OCI-LY7 (cell line): ENCODE measurements around the gene FOXO3B. TPM values are rescaled to one million over a fixed set of nuclear protein-coding genes. Genes with fewer than 3 reads are reported as not detected.
A peak's percentile ranks its signal among the peaks of the same experiment; 100 is the strongest.
"Not testable (repeated sequence)": the region's sequence is repeated elsewhere in the genome, so short reads cannot be mapped to it uniquely, and the experiment has no call there.

Source experiments
- BruUV-seq: library from RNA; stranded (reverse); fragments of 400-500 nt; replicated peaks from 2 replicates; lab custom pipeline; 2021; lab: Mats Ljungman, UMichigan
- CTCF ChIA-PET: fragments of 300-600 bp; sonication (Branson Sonifier 250); formaldehyde crosslinking; loops from one replicate; lab custom pipeline; 2022; ENCODE audit warnings: antibody characterized with exemption; ENCODE audit not compliant: unreplicated experiment; lab: Charles Lee
- POLR2A ChIA-PET: fragments of 300-600 bp; sonication (Branson Sonifier 250); formaldehyde crosslinking; loops from one replicate; lab custom pipeline; 2022; ENCODE audit warnings: antibody characterized with exemption; lab: Charles Lee
- DNase-seq: peaks from one replicate; pipeline ENCODE4 v3.0.0-alpha.2; 2015; ENCODE audit warnings: low spot score
- H2AFZ ChIP-seq: fragments of 200-600 bp; sonication (generic), shearing (Covaris generic); 2 replicates; pipeline ENCODE4 v1.6.1; 2014; ENCODE audit warnings: mild to moderate bottlenecking, antibody characterized with exemption, low read length, moderate library complexity
- H3K27ac ChIP-seq: fragments of 200-600 bp; sonication (generic); 2 replicates; pipeline ENCODE4 v1.5.1; 2014; ENCODE audit warnings: mixed run types, low read depth, mild to moderate bottlenecking, moderate library complexity, low read length, inconsistent platforms; ENCODE audit not compliant: poor library complexity, severe bottlenecking
- H3K36me3 ChIP-seq: fragments of 200-600 bp; sonication (generic); 2 replicates; pipeline ENCODE4 v1.6.1; 2014; ENCODE audit warnings: mild to moderate bottlenecking, antibody characterized with exemption, low read length, moderate library complexity, mixed read lengths; ENCODE audit not compliant: insufficient read depth
- H3K4me1 ChIP-seq: fragments of 200-600 bp; sonication (generic); 2 replicates; pipeline ENCODE4 v1.5.1; 2014; ENCODE audit warnings: mild to moderate bottlenecking, low read length; ENCODE audit not compliant: insufficient read depth, poor library complexity, severe bottlenecking
- H3K4me2 ChIP-seq: fragments of 200-600 bp; sonication (generic); 2 replicates; pipeline ENCODE4 v1.6.1; 2014; ENCODE audit warnings: mild to moderate bottlenecking, low read length
- H3K4me3 ChIP-seq: fragments of 200-600 bp; sonication (generic); 2 replicates; pipeline ENCODE4 v1.5.1; 2014; ENCODE audit warnings: mild to moderate bottlenecking, low read depth, low read length; ENCODE audit not compliant: poor library complexity, severe bottlenecking
- H3K79me2 ChIP-seq: fragments of 200-600 bp; sonication (generic); 2 replicates; pipeline ENCODE4 v1.6.1; 2016; ENCODE audit warnings: low read depth, mild to moderate bottlenecking, low read length, moderate library complexity, mixed read lengths; ENCODE audit not compliant: insufficient read depth
- H3K9me2 ChIP-seq: fragments of 200-600 bp; sonication (generic); 2 replicates; pipeline ENCODE4 v1.6.1; 2016; ENCODE audit warnings: mild to moderate bottlenecking, low read length, mixed read lengths; ENCODE audit not compliant: insufficient read depth
- H3K9me3 ChIP-seq: fragments of 200-600 bp; sonication (generic); 2 replicates; pipeline ENCODE4 v1.6.1; 2014; ENCODE audit warnings: mild to moderate bottlenecking, mixed run types, low read length, mixed read lengths
- H4K20me1 ChIP-seq: fragments of 200-600 bp; sonication (generic); 2 replicates; pipeline ENCODE4 v1.6.1; 2014; ENCODE audit warnings: mild to moderate bottlenecking, antibody characterized with exemption, low read length, moderate library complexity, mixed read lengths; ENCODE audit not compliant: insufficient read depth
- CTCF ChIP-seq: fragments of 200-600 bp; sonication (generic); conservative IDR thresholded peaks from 2 replicates; pipeline ENCODE4 v1.5.1; 2014; ENCODE audit warnings: mild to moderate bottlenecking, antibody characterized with exemption, low read length, moderate library complexity, mixed read lengths
- intact Hi-C: fragments of 100-400 bp; cut with micrococcal nuclease; formaldehyde crosslinking; loops from one replicate; pipeline ENCODE4 v1.10.0; 2022; ENCODE audit not compliant: unreplicated experiment
- total RNA-seq, 2 experiments: library from RNA; depleted of rRNA in 1 of 2; stranded (reverse); fragments of >200 nt in 1 of 2; shearing (Covaris generic) in 1 of 2; gene quantifications; 2 replicates each; pipeline ENCODE4 v1.2.3, GENCODE V29; 2014 to 2022

Gene FOXO3B
- total RNA-seq, 2 experiments from 2014 or later: 1.2 to 1.7 TPM

- CTCF ChIA-PET, DNase-seq: not testable (repeated sequence)
Measured at GRCh38 chr17:18718643-18719427, 36.7 kb upstream of the FOXO3B start.

GRCh38 chr17:18712354-18712999 is 30.4 kb upstream of the FOXO3B start:
- intact Hi-C loops, H3K9me2 ChIP-seq, POLR2A ChIA-PET, H3K4me3 ChIP-seq, H3K9me3 ChIP-seq, CTCF ChIA-PET, BruUV-seq, H3K4me2 ChIP-seq, H3K36me3 ChIP-seq, H4K20me1 ChIP-seq, H3K79me2 ChIP-seq, H3K4me1 ChIP-seq, H2AFZ ChIP-seq, H3K27ac ChIP-seq: not testable (repeated sequence)
- peak; percentile 67 for TF ChIP-seq CTCF
- DNase-seq: peak; percentile 60

More at GRCh38 chr17:18718643-18719427, 36.7 kb upstream of the FOXO3B start:
- H3K9me2 ChIP-seq, intact Hi-C loops, H3K4me2 ChIP-seq, POLR2A ChIA-PET, H3K36me3 ChIP-seq, H3K4me3 ChIP-seq, BruUV-seq, H3K79me2 ChIP-seq, H2AFZ ChIP-seq, H3K27ac ChIP-seq, H3K4me1 ChIP-seq, H4K20me1 ChIP-seq, H3K9me3 ChIP-seq: not testable (repeated sequence)

GRCh38 chr17:18708215-18708614 is 26.1 kb upstream of the FOXO3B start:
- H3K4me1 ChIP-seq, H4K20me1 ChIP-seq, DNase-seq, H3K9me2 ChIP-seq, H3K79me2 ChIP-seq, H3K27ac ChIP-seq, H3K4me2 ChIP-seq, H3K36me3 ChIP-seq, POLR2A ChIA-PET, H3K9me3 ChIP-seq, H2AFZ ChIP-seq, H3K4me3 ChIP-seq, CTCF ChIA-PET, BruUV-seq, intact Hi-C loops: not testable (repeated sequence)

GRCh38 chr17:18705955-18706354 is 23.8 kb upstream of the FOXO3B start:
- H3K27ac ChIP-seq, H3K4me1 ChIP-seq, H3K4me2 ChIP-seq, H2AFZ ChIP-seq, POLR2A ChIA-PET, H3K9me3 ChIP-seq, BruUV-seq, intact Hi-C loops, H3K4me3 ChIP-seq, H3K9me2 ChIP-seq, H3K36me3 ChIP-seq, CTCF ChIA-PET, H3K79me2 ChIP-seq, DNase-seq, H4K20me1 ChIP-seq: not testable (repeated sequence)

GRCh38 chr17:18698473-18699103 is 16.5 kb upstream of the FOXO3B start:
- H3K4me1 ChIP-seq, POLR2A ChIA-PET, H3K27ac ChIP-seq, H4K20me1 ChIP-seq, H3K9me3 ChIP-seq, BruUV-seq, DNase-seq, CTCF ChIA-PET, H3K79me2 ChIP-seq, H3K36me3 ChIP-seq, intact Hi-C loops, H3K9me2 ChIP-seq: not testable (repeated sequence)
- Histone ChIP-seq H3K4me2 (peak overlapping the region; percentile 83), H3K4me3 (peak overlapping the region; percentile 73), H2AFZ (peak overlapping the region; percentile 98)
